ENCODE measurements around the gene CDH16.

DNA sequence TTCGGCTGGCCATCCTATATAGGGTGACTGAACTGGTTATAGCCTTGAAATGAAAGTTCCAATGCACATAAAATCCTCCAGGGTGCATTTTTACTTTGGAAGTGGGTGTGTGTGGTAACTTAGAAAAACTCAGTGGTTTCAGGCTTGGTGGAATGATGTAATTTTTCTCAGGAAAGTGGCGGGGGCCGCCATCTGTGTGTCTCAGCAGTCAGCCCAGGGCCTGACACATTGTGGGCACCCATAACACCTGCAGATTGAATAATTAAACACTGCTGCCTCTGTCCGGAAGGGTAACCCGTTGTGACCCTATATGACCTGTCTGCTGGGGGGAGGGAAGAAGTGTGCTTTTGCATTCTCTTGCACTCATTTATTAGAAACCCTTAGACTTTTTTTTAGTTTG is 40.6 kb downstream of the CDH16 start:
- TF ChIP-seq, protein P1, sequence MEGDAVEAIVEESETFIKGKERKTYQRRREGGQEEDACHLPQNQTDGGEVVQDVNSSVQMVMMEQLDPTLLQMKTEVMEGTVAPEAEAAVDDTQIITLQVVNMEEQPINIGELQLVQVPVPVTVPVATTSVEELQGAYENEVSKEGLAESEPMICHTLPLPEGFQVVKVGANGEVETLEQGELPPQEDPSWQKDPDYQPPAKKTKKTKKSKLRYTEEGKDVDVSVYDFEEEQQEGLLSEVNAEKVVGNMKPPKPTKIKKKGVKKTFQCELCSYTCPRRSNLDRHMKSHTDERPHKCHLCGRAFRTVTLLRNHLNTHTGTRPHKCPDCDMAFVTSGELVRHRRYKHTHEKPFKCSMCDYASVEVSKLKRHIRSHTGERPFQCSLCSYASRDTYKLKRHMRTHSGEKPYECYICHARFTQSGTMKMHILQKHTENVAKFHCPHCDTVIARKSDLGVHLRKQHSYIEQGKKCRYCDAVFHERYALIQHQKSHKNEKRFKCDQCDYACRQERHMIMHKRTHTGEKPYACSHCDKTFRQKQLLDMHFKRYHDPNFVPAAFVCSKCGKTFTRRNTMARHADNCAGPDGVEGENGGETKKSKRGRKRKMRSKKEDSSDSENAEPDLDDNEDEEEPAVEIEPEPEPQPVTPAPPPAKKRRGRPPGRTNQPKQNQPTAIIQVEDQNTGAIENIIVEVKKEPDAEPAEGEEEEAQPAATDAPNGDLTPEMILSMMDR (conservative IDR thresholded peaks at IDR 0.05) = no peak
- TF ChIP-seq ZFX (IDR thresholded peaks at IDR 0.05) = no peak
